ENCODE data around the gene ASXL2. TPM values are rescaled to one million over a fixed set of nuclear protein-coding genes. Genes with fewer than 3 reads are reported as not detected.

ASXL2 gene
- total RNA-seq, 2 donors from 2014 or later, result 6.6 to 8.3 TPM

DNA sequence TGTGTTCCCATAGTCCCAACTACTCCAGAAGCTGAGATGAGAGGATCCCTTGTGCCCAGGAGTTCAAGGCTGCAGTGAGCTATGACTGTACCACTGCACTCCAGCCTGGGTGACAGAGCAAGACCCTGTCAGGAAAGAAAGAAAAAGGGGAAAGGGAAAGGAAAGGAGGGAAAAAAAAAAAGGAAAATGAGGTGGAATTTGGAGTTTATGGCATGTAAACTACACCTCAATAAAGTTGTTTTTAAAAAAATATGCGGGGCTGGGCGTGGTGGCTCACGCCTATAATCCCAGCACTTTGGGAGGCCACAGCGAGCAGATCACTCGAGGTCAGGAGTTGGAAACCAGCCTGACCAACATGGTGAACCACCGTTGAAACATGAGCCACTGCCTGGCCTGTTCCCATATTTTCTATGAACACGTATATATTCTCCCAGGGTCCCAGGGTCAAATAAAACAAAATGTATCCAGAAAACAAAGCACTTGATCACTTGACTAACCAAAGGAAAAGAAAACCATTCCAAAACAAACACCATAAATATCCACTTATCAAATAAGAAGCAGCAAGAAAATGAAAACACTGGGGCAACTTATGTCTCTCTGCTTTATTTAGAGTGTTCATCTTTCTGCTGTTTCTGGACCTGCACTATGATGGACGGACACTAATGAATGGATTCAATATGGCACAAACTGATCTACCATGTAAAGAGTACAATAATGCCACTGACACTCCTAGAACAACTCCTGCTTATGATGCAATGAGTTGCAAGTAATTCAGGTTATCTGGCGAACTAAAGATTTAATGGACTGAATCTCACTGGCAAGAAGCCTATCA is 56.8 kb downstream of the ASXL2 start:
- intact Hi-C loops (cut with DNase I), result no loop called here
- Histone ChIP-seq H3K4me3 (no peak overlapping the region), H3K27me3 (no peaks in the 10 kb centered on the region), H3K36me3 (replicated peaks in 1 of 2; ENCODE audit: insufficient read depth in 1 of 2, low read depth in 2 of 2) (no peaks in the 10 kb centered on the region), H3K27ac (no peak overlapping the region), H3K4me1 (no peaks in the 10 kb centered on the region), H3K9me3 (no peaks in the 10 kb centered on the region)
- WGBS, 2 donors, result 84 to 89% methylated on average over 9 of the region's 9 CpGs
- no peak for ATAC-seq
- no peak for TF ChIP-seq POLR2A (IDR thresholded peaks at IDR 0.05)
- TF ChIP-seq, protein P1, sequence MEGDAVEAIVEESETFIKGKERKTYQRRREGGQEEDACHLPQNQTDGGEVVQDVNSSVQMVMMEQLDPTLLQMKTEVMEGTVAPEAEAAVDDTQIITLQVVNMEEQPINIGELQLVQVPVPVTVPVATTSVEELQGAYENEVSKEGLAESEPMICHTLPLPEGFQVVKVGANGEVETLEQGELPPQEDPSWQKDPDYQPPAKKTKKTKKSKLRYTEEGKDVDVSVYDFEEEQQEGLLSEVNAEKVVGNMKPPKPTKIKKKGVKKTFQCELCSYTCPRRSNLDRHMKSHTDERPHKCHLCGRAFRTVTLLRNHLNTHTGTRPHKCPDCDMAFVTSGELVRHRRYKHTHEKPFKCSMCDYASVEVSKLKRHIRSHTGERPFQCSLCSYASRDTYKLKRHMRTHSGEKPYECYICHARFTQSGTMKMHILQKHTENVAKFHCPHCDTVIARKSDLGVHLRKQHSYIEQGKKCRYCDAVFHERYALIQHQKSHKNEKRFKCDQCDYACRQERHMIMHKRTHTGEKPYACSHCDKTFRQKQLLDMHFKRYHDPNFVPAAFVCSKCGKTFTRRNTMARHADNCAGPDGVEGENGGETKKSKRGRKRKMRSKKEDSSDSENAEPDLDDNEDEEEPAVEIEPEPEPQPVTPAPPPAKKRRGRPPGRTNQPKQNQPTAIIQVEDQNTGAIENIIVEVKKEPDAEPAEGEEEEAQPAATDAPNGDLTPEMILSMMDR (IDR thresholded peaks at IDR 0.05), result no peak
- DNase-seq, result no peak

GRCh38 chr2:25819597-25820039 is 58.7 kb downstream of the ASXL2 start:
- intact Hi-C loops (cut with DNase I), result no loop called here
- TF ChIP-seq, protein P1 (IDR thresholded peaks at IDR 0.05), result no peak
- no peak for TF ChIP-seq POLR2A (IDR thresholded peaks at IDR 0.05)
- no peak for ATAC-seq
- no peaks in the 10 kb centered on the region for H3K9me3 ChIP-seq
- H3K27ac ChIP-seq, result no peak overlapping the region
- H3K27me3 ChIP-seq, result no peaks in the 10 kb centered on the region
- H3K4me1 ChIP-seq, result no peaks in the 10 kb centered on the region
- H3K36me3 ChIP-seq (replicated peaks in 1 of 2; ENCODE audit: insufficient read depth in 1 of 2, low read depth in 2 of 2), result no peaks in the 10 kb centered on the region
- no peak overlapping the region for H3K4me3 ChIP-seq
- no peak for DNase-seq

DNA sequence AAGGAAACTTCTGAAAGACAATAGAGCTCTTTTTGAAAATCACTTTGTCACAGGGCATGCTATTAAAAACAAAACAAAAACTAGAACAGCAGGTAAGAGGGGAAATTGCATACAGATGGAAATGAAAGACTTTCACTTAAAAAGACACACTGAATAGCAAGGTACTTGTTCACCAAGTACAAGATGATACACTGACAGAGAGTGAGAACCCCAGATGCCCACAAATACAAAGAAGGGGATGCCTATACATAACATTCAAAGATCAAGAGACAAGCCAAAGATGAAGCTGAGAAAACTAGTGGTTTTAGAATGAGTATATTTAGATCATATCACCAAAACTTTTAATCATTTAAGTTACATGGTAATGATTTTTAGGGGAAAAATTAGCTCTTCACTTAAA is 60.7 kb downstream of the ASXL2 start:
- ATAC-seq, result no peak
- intact Hi-C loops (cut with DNase I), result no loop called here

DNA sequence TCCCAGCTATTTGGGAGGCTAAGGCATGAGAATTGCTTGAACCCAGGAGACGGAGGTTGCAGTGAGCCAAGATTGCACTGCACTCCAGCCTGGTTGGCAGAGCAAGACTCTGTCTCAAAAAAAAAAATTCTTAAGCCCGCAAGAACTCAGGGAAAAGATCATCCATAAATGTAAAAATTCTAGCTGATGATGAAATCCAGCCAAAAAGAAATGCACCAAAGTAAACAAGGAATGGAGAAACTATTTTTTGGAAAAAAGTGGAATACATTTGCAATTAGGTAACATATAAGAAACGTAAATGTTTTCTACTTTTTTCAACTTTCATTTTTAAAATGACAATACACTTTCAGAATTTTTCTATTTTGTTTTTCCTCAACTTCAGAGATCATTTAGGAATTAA is 61.3 kb downstream of the ASXL2 start:
- H3K9me3 ChIP-seq, result no peaks in the 10 kb centered on the region
- intact Hi-C loops (cut with DNase I), result no loop called here
- DNase-seq (no peak), ATAC-seq (no peak)
- H3K36me3 ChIP-seq (replicated peaks in 1 of 2; ENCODE audit: insufficient read depth in 1 of 2, low read depth in 2 of 2), result no peaks in the 10 kb centered on the region
- H3K4me1 ChIP-seq, result no peaks in the 10 kb centered on the region
- 87 to 94% methylated on average over 3 of the region's 3 CpGs for WGBS, 2 donors
- TF ChIP-seq, protein P1 (IDR thresholded peaks at IDR 0.05), result no peak
- no peak for TF ChIP-seq POLR2A (IDR thresholded peaks at IDR 0.05)
- H3K27me3 ChIP-seq, result no peaks in the 10 kb centered on the region
- no peak overlapping the region for H3K4me3 ChIP-seq
- H3K27ac ChIP-seq, result no peak overlapping the region

More for the DNA sequence above, 60.7 kb downstream of the ASXL2 start:
- Histone ChIP-seq H3K27me3 (no peaks in the 10 kb centered on the region), H3K27ac (no peak overlapping the region), H3K9me3 (no peaks in the 10 kb centered on the region), H3K36me3 (replicated peaks in 1 of 2; ENCODE audit: insufficient read depth in 1 of 2, low read depth in 2 of 2) (no peaks in the 10 kb centered on the region), H3K4me1 (no peaks in the 10 kb centered on the region), H3K4me3 (no peak overlapping the region)
- TF ChIP-seq POLR2A (IDR thresholded peaks at IDR 0.05), result no peak
- TF ChIP-seq, protein P1 (IDR thresholded peaks at IDR 0.05), result no peak
- no peak for DNase-seq

GRCh38 chr2:25816249-25816648 is 62.0 kb downstream of the ASXL2 start:
- no peak for DNase-seq
- H3K36me3 ChIP-seq (replicated peaks in 1 of 2; ENCODE audit: insufficient read depth in 1 of 2, low read depth in 2 of 2), result no peaks in the 10 kb centered on the region
- no peaks in the 10 kb centered on the region for H3K4me1 ChIP-seq
- no peak for ATAC-seq
- TF ChIP-seq, protein P1 (IDR thresholded peaks at IDR 0.05), result no peak
- no peak for TF ChIP-seq POLR2A (IDR thresholded peaks at IDR 0.05)
- no peak overlapping the region for H3K27ac ChIP-seq
- no peaks in the 10 kb centered on the region for H3K27me3 ChIP-seq
- intact Hi-C loops (cut with DNase I), result no loop called here
- 54 to 64% methylated on average over 6 of the region's 6 CpGs for WGBS, 2 donors
- no peak overlapping the region for H3K4me3 ChIP-seq
- H3K9me3 ChIP-seq, result no peaks in the 10 kb centered on the region

Data from body of pancreas (tissue), 4 donors.